ENCODE results near the gene LEFTY2.

The LEFTY2 gene

GRCh38 chr1:225911191-225912130, 29.6 kb downstream of the LEFTY2 start:
- H3K27me3 ChIP-seq (ENCODE audit: control insufficient read depth, insufficient read depth, low read length): peaks cover 7% of the 10 kb centered on the region
- H3K4me1 ChIP-seq (ENCODE audit: control insufficient read depth, insufficient read depth, low read length): peaks cover 5% of the 10 kb centered on the region
- no peak overlapping the region for H3K9ac ChIP-seq (ENCODE audit: low read depth, low read length)
- no peaks in the 10 kb centered on the region for H3K9me3 ChIP-seq (ENCODE audit: control insufficient read depth, insufficient read depth, low read length)
- H3K4me3 ChIP-seq (ENCODE audit: low read depth, low read length): peak overlapping the region; percentile 13
- H3K36me3 ChIP-seq (ENCODE audit: control insufficient read depth, insufficient read depth, low read length): peaks cover under 1% of the 10 kb centered on the region

GRCh38 chr1:225909477-225909876, 31.5 kb downstream of the LEFTY2 start:
- Histone ChIP-seq H3K4me1 (ENCODE audit: control insufficient read depth, insufficient read depth, low read length) (peaks cover 5% of the 10 kb centered on the region), H3K27me3 (ENCODE audit: control insufficient read depth, insufficient read depth, low read length) (peaks cover 8% of the 10 kb centered on the region), H3K9me3 (ENCODE audit: control insufficient read depth, insufficient read depth, low read length) (no peaks in the 10 kb centered on the region), H3K4me3 (ENCODE audit: low read depth, low read length) (no peak overlapping the region), H3K36me3 (ENCODE audit: control insufficient read depth, insufficient read depth, low read length) (no peaks in the 10 kb centered on the region), H3K9ac (ENCODE audit: low read depth, low read length) (no peak overlapping the region)

- Histone ChIP-seq H3K4me1 (ENCODE audit: control insufficient read depth, insufficient read depth, low read length) (peaks cover 5% of the 10 kb centered on the region), H3K36me3 (ENCODE audit: control insufficient read depth, insufficient read depth, low read length) (no peaks in the 10 kb centered on the region), H3K9ac (ENCODE audit: low read depth, low read length) (no peak overlapping the region), H3K27me3 (ENCODE audit: control insufficient read depth, insufficient read depth, low read length) (peaks cover 8% of the 10 kb centered on the region), H3K9me3 (ENCODE audit: control insufficient read depth, insufficient read depth, low read length) (no peaks in the 10 kb centered on the region), H3K4me3 (ENCODE audit: low read depth, low read length) (no peak overlapping the region)
Measured at GRCh38 chr1:225908773-225909172, 32.2 kb downstream of the LEFTY2 start.

- Histone ChIP-seq H3K4me1 (ENCODE audit: control insufficient read depth, insufficient read depth, low read length) (peaks cover 5% of the 10 kb centered on the region), H3K9ac (ENCODE audit: low read depth, low read length) (no peak overlapping the region), H3K4me3 (ENCODE audit: low read depth, low read length) (no peak overlapping the region), H3K9me3 (ENCODE audit: control insufficient read depth, insufficient read depth, low read length) (no peaks in the 10 kb centered on the region), H3K27me3 (ENCODE audit: control insufficient read depth, insufficient read depth, low read length) (peaks cover 8% of the 10 kb centered on the region), H3K36me3 (ENCODE audit: control insufficient read depth, insufficient read depth, low read length) (no peaks in the 10 kb centered on the region)
Measured at GRCh38 chr1:225908013-225908640, 32.9 kb downstream of the LEFTY2 start.

- Histone ChIP-seq H3K4me1 (ENCODE audit: control insufficient read depth, insufficient read depth, low read length) (peaks cover 5% of the 10 kb centered on the region), H3K36me3 (ENCODE audit: control insufficient read depth, insufficient read depth, low read length) (no peaks in the 10 kb centered on the region), H3K9me3 (ENCODE audit: control insufficient read depth, insufficient read depth, low read length) (no peaks in the 10 kb centered on the region), H3K4me3 (ENCODE audit: low read depth, low read length) (no peak overlapping the region), H3K27me3 (ENCODE audit: control insufficient read depth, insufficient read depth, low read length) (peaks cover 7% of the 10 kb centered on the region), H3K9ac (ENCODE audit: low read depth, low read length) (no peak overlapping the region)
Measured at GRCh38 chr1:225907341-225907740, 33.7 kb downstream of the LEFTY2 start.

GRCh38 chr1:225906467-225906866, 34.6 kb downstream of the LEFTY2 start:
- Histone ChIP-seq H3K9ac (ENCODE audit: low read depth, low read length) (no peak overlapping the region), H3K4me1 (ENCODE audit: control insufficient read depth, insufficient read depth, low read length) (peaks cover 5% of the 10 kb centered on the region), H3K36me3 (ENCODE audit: control insufficient read depth, insufficient read depth, low read length) (no peaks in the 10 kb centered on the region), H3K4me3 (ENCODE audit: low read depth, low read length) (no peak overlapping the region), H3K9me3 (ENCODE audit: control insufficient read depth, insufficient read depth, low read length) (no peaks in the 10 kb centered on the region), H3K27me3 (ENCODE audit: control insufficient read depth, insufficient read depth, low read length) (peaks cover 6% of the 10 kb centered on the region)

GRCh38 chr1:225903623-225904022, 37.4 kb downstream of the LEFTY2 start:
- Histone ChIP-seq H3K9me3 (ENCODE audit: control insufficient read depth, insufficient read depth, low read length) (no peaks in the 10 kb centered on the region), H3K4me3 (ENCODE audit: low read depth, low read length) (no peak overlapping the region), H3K4me1 (ENCODE audit: control insufficient read depth, insufficient read depth, low read length) (peaks cover 9% of the 10 kb centered on the region), H3K9ac (ENCODE audit: low read depth, low read length) (no peak overlapping the region), H3K27me3 (ENCODE audit: control insufficient read depth, insufficient read depth, low read length) (peaks cover 2% of the 10 kb centered on the region), H3K36me3 (ENCODE audit: control insufficient read depth, insufficient read depth, low read length) (no peaks in the 10 kb centered on the region)

- no peaks in the 10 kb centered on the region for H3K36me3 ChIP-seq (ENCODE audit: control insufficient read depth, insufficient read depth, low read length)
- no peaks in the 10 kb centered on the region for H3K9me3 ChIP-seq (ENCODE audit: control insufficient read depth, insufficient read depth, low read length)
- H3K4me1 ChIP-seq (ENCODE audit: control insufficient read depth, insufficient read depth, low read length): peaks cover 20% of the 10 kb centered on the region
- no peaks in the 10 kb centered on the region for H3K27me3 ChIP-seq (ENCODE audit: control insufficient read depth, insufficient read depth, low read length)
- peak overlapping the region; percentile 30 for H3K4me3 ChIP-seq (ENCODE audit: low read depth, low read length)
- H3K9ac ChIP-seq (ENCODE audit: low read depth, low read length): no peak overlapping the region
Measured at GRCh38 chr1:225899044-225899925, 41.7 kb downstream of the LEFTY2 start.

GRCh38 chr1:225897595-225898514, 43.2 kb downstream of the LEFTY2 start:
- H3K9ac ChIP-seq (ENCODE audit: low read depth, low read length): no peak overlapping the region
- H3K27me3 ChIP-seq (ENCODE audit: control insufficient read depth, insufficient read depth, low read length): no peaks in the 10 kb centered on the region
- H3K36me3 ChIP-seq (ENCODE audit: control insufficient read depth, insufficient read depth, low read length): no peaks in the 10 kb centered on the region
- peaks cover 20% of the 10 kb centered on the region for H3K4me1 ChIP-seq (ENCODE audit: control insufficient read depth, insufficient read depth, low read length)
- no peak overlapping the region for H3K4me3 ChIP-seq (ENCODE audit: low read depth, low read length)
- no peaks in the 10 kb centered on the region for H3K9me3 ChIP-seq (ENCODE audit: control insufficient read depth, insufficient read depth, low read length)

GRCh38 chr1:225896937-225897549, 44.0 kb downstream of the LEFTY2 start:
- Histone ChIP-seq H3K9me3 (ENCODE audit: control insufficient read depth, insufficient read depth, low read length) (no peaks in the 10 kb centered on the region), H3K4me3 (ENCODE audit: low read depth, low read length) (no peak overlapping the region)

More at GRCh38 chr1:225896937-225897549, 44.0 kb downstream of the LEFTY2 start:
- Histone ChIP-seq H3K4me1 (ENCODE audit: control insufficient read depth, insufficient read depth, low read length) (peaks cover 20% of the 10 kb centered on the region), H3K27me3 (ENCODE audit: control insufficient read depth, insufficient read depth, low read length) (no peaks in the 10 kb centered on the region), H3K9ac (ENCODE audit: low read depth, low read length) (no peak overlapping the region), H3K36me3 (ENCODE audit: control insufficient read depth, insufficient read depth, low read length) (no peaks in the 10 kb centered on the region)
